Activated naive CD4-positive, alpha-beta T cell treated with Interleukin-2 at 50 U/mL for 16 hours (primary cell): ENCODE results near the gene FBXO41.
"Not testable (repeated sequence)": the region's sequence is repeated elsewhere in the genome, so short reads cannot be mapped to it uniquely, and the experiment has no call there.

Experiments
- DNase-seq: peaks from one replicate; pipeline ENCODE4 v3.0.0-alpha.2; 2020

The FBXO41 gene

GRCh38 chr2:73286134-73286655 lies 1.9 kb upstream of the FBXO41 start:
- no peak for DNase-seq

- no peak for DNase-seq
These were observed 971 bp upstream of the FBXO41 start for GRCh38 chr2:73285159-73285739.

- DNase-seq = peak; percentile 16
These were observed 558 bp downstream of the FBXO41 start for GRCh38 chr2:73283545-73284295.

- DNase-seq = no peak
These were observed 1.2 kb downstream of the FBXO41 start for GRCh38 chr2:73282924-73283544.

- no peak for DNase-seq
These were observed 3.0 kb downstream of the FBXO41 start for GRCh38 chr2:73281244-73281643.

GRCh38 chr2:73279852-73280251 lies 4.4 kb downstream of the FBXO41 start:
- DNase-seq = no peak

GRCh38 chr2:73272270-73272669 lies 12.0 kb downstream of the FBXO41 start:
- no peak for DNase-seq

GRCh38 chr2:73269686-73270465 lies 14.4 kb downstream of the FBXO41 start:
- DNase-seq = no peak

- DNase-seq = peak; percentile 76
These were observed 15.2 kb downstream of the FBXO41 start for GRCh38 chr2:73268830-73269685.

GRCh38 chr2:73268366-73268829 lies 15.9 kb downstream of the FBXO41 start:
- no peak for DNase-seq

GRCh38 chr2:73267008-73267407 lies 17.3 kb downstream of the FBXO41 start:
- no peak for DNase-seq

GRCh38 chr2:73266061-73266901 lies 18.0 kb downstream of the FBXO41 start:
- no peak for DNase-seq

- no peak for DNase-seq
These were observed 18.8 kb downstream of the FBXO41 start for GRCh38 chr2:73265298-73266060.

GRCh38 chr2:73264783-73265182 lies 19.5 kb downstream of the FBXO41 start:
- DNase-seq = no peak

- no peak for DNase-seq
These were observed 20.0 kb downstream of the FBXO41 start for GRCh38 chr2:73264332-73264606.

- DNase-seq = no peak
These were observed 20.5 kb downstream of the FBXO41 start for GRCh38 chr2:73263540-73264331.

GRCh38 chr2:73262691-73263429 lies 21.4 kb downstream of the FBXO41 start:
- not testable (repeated sequence) for DNase-seq

- no peak for DNase-seq
These were observed 22.1 kb downstream of the FBXO41 start for GRCh38 chr2:73262108-73262651.
